Left forelimb (tissue), 1 donor: ENCODE results near the gene ZNF830.
"Not testable (repeated sequence)": the region's sequence is repeated elsewhere in the genome, so short reads cannot be mapped to it uniquely, and the experiment has no call there.

Experiments used
- DNase-seq: peaks from one replicate; pipeline ENCODE4 v3.0.0-alpha.2; 2018; ENCODE audit warnings: low spot score

The ZNF830 gene

DNA sequence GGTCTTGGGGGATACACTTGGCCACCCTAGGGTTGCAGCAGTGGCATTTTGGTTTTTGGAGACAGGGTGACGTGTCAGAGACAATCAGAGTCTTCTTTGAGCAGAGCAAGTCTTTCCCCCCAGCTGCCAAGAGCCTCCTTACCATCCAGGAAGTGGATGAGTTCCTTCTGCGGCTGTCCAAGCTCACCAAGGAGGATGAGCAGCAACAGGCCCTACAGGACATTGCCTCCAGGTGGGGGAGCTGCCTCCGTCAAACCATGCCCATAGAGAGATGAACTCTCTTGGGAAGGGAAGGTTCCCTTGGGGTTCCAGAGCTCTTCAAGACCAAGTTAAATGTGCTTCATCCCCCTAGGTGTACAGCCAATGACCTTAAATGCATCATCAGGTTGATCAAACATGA lies 30.3 kb downstream of the ZNF830 start:
- DNase-seq: no peak

DNA sequence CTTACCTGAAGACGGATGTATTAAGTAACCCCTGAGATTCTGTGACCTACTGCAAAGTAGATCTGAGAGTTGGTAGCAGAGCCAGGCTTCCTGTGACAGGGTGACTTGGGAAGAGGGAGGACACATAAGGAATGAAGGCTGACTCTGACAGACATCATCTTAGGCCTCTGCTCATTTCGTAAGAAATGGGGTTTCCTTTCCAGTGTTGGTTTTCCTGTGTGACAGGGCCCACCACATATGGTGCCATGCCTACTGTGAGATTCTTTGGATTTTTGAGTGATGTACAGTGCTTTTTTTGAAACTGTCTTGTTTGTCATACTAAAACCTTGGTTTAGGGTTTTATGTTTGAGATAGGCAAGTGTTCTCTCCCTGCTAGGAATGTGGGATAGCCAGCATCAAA lies 31.7 kb downstream of the ZNF830 start:
- no peak for DNase-seq

DNA sequence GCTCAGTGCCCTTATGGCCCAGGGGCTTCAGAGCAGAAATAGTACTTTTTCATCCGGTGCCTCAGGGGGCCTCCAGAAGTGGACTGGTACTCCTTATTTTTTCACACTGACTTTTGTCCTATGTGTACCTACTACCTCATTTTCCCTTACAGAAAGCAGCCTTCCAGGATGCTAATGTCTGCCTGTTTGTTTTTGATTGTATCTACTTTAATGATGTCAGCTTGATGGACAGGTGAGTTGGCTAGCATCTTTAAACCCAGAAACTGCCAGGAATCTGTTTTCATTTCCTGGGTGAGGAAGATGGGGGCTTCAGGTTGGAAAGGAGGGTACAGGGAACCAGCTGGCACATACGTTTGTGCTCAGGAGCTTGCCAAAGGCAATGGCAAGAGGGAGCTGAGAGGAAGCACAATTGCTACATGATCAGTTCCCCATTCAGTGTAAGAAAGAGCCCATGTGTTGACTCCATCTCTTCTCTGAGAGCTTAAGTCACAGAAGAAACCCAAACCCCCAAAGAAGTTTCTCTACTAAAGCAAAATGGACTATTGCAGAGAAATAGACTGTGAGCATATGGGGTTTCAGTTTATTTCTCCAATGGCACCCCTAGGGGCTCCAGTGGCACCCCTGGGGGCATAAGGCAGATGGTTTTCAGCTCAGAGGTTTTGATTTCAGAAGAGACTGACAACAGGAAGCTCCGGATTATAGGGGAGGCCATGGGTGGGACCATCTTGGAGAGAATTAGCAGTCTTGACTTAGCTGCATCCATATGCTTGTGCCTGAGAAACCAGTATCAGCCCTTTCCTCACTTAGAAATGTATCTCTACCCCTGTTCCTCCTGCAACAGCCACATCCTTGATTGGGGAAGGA lies 35.3 kb downstream of the ZNF830 start:
- no peak for DNase-seq

DNA sequence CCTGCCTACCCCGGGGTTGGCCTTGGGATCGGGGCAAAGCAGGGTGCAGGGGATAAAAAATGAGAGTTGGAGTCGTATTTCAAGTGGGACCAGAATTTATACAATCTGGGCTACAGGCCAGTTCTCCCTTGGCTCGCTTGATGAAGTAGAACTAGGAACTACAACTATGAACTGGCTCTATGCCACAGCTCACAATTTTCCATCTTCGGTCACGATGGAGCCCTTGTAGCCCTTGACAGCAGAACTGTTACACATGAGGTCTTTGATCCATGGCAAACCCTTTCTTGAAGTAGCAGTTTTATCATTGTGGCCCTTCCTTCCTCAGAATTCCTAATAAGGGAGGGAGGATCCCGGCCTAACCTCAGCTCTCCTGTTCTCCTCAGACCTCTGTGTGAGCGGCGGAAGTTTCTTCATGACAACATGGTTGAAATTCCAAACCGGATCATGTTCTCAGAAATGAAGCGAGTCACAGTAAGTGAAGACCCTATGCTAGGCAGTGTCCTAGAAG lies 36.1 kb downstream of the ZNF830 start:
- DNase-seq: no peak

DNA sequence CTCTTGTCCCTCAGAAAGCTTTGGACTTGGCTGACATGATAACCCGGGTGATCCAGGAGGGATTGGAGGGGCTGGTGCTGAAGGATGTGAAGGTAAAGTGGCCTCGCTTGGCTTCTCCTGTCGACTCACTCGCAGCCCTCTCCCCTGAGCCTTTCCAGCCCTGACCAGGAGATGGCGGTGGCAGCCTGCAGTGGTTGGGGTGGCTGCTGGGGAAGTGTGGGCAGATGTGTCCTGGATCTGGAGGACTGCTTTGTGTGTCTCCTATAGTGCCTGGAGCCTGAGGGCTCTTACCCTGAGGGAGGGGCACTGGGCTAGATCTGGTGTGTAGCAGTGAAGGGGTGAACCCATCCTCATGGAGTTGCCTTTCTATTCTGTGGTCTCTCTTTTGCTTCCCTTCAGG lies 36.9 kb downstream of the ZNF830 start:
- no peak for DNase-seq

DNA sequence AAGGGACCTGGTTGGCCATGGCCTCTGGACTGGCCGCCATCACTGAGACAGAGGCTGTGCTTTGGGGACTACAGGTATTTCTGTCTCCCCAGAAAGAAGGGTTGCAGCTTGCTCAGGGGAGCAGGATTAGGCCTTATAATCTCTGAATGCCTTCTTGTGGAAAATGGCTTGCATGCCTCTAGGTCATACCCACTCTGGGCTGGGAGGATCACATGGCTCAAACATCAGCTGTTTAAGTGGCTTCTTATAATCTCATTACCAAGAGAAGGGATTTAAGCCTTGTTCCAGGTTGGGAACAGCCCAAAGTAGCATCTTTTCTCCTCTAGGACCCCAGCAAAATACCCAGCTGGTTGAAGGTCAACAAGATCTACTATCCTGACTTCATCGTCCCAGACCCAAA lies 38.1 kb downstream of the ZNF830 start:
- DNase-seq: no peak

DNA sequence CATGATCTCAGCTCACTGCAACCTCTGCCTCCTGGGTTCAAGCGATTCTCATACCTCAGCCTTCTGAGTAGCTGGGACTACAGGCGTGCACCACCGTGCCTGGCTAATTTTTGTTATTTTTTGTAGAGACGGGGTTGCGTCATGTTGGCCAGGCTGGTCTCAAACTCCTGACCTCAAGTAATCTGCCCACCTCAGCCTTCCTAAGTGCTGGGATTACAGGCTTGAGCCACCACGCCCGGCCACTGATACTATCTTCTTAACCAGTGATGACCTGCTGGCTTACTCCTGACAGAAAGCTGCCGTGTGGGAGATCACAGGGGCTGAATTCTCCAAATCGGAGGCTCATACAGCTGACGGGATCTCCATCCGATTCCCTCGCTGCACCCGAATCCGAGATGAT lies 39.6 kb downstream of the ZNF830 start:
- not testable (repeated sequence) for DNase-seq

DNA sequence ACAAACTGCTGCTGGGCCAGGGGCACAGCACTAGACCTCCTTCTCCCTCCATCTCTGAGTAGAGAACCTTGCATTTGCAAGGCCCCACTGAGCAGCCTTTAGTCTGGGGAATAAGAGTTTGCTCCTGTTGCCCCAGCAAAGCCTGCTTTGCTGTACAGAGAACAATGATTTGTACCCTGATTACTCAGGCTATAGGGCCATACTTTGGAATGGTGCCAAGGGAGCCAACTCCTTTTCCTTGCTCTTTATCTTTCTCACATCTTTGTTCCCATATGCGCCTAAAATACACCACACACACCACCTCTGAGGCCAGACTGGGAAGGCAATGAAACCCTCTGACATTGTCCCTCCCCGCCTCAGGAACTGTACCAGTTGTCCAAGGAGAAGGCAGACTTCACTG lies 40.2 kb downstream of the ZNF830 start:
- DNase-seq: no peak

DNA sequence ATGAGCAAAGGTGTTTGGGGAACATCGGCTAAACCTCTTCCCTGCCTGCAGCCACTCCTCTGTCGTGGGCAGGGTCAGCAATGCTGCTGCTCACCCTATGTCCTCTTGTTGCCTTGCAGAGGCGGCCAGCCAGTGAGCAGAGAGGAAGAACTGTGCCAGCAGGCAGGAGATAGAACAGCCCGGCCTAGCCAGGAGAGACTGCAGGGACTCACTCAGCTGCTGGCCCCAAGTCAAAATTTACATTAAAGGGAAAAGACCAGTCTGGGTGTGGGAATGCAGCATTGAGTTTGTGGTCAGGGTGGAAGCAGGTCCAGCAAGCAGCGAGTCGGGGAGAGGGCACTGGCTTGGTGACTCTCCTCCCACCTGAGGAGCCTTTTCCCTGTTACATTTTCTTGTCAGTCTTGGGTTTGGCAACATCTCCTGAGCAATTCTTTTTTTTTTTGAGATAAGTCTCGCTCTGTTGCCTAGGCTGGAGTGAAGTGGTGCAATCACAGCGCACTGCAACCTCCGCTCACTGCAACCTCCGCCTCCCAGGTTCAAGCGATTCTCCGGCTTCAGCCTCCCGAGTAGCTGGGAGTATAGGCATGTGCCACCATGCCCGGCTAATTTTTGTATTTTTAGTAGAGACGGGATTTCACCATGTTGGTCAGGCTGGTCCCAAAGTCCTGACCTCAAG lies 41.7 kb downstream of the ZNF830 start:
- DNase-seq: no peak

DNA sequence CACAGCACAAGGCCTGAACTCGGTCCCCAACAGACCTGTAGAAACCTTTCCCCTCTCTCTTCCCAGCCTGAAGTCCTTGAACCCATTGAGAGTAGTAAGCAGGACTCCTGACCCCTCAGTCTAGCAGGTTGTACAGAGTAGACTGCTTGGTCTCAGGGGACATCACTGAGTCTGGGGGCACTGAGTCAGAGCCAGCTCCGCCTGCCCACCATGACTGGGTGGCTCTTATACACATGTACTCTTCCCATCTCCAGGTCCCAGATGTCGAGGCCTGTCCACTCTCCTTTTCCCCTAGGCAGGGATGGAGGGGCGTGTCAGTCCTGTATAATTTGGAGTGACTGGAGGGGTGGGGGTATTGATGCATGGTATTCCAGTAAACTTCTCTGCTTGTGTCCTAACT lies 42.4 kb downstream of the ZNF830 start:
- DNase-seq: no peak

DNA sequence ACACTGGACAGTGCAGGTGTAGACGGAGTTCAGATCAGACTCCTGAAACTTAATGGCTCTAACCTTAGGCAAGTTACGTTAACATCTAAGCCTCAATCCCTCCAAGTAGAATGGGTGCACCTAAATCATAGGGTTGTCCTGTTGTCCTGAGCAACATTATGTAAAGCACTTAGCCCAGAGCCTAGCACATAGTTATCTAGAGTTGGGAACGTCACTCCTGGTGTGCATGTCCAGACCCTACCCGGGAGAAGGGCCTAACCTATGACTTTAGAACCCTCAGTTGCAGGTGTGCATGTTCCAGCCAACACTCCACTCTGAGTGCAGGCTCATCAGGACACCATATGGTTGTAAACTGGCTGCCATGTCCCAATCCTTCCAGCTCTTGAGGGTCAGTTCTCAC lies 45.0 kb downstream of the ZNF830 start:
- DNase-seq: no peak

DNA sequence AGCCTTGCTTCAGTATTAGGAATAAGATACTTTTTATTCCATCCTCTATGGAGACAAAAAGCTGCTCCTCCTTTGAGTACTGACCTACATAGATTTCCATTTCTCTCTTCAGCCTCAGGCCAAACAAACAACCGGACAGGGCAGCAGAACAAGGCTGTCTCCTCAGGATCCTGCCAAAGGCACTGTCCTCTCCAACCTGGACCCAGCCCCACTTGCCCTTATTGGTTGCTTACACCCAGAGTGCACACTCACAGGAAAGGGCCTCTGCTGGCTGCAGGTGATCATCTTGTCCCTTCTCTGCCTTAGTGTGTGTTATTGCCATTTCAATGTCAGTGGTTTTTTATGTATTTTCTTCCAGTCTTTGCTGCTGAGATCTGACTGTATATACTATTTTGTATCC lies 45.6 kb downstream of the ZNF830 start:
- peak; percentile 46 for DNase-seq

DNA sequence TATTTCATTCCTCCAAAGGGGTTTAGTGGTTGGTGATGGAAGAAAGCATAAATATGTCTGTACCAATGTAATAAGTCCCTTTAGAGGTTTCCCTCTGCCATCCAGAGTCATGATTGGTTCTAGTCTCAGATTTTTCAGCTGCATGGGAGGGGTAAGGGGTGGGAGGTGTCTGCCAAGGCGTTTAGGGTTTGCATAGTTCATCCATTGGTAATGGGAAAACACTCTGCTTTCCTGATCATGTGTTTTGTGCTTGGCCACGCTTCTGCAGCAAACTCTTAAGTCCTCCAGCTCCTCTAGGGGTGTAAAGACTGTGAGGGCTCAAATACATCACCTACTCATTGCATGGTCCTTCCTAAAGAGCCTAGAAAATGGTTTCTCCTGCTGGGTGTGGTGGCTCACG lies 48.8 kb downstream of the ZNF830 start:
- no peak for DNase-seq

DNA sequence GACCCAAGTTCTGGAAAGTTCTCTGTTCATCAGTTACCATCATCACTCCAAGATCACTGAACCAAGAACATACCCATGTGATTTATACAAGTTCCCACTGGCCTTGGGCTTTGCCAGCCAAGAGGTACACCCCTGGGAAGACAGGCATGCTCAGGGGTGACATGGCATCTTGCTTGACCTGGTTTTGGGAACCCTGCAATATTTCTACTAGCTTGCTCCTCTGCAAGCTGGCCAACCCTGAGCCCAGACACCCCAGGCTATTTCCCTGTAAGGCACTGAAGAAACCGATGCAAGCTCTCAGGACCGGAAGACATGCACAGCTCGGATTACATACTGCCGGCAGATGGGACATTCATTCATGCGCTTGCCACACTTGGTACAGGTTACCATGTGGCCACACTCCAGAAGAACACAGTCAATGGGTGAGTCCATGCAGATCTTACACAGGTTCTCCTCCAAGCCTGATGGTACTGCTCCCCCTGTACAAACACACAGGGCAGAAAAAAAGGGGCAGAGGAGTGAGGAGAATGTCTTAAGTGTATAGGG lies 50.4 kb downstream of the ZNF830 start:
- DNase-seq: no peak
